GM19099 (cell line): ENCODE data around the gene HS3ST2.

Experiments
- POLR2A ChIP-seq: IDR thresholded peaks from 3 replicates; pipeline ENCODE4 v1.6.1; 2011; ENCODE audit warnings: low read depth; ENCODE audit not compliant: insufficient read length; ENCODE audit errors: extremely low read depth

Gene HS3ST2

DNA sequence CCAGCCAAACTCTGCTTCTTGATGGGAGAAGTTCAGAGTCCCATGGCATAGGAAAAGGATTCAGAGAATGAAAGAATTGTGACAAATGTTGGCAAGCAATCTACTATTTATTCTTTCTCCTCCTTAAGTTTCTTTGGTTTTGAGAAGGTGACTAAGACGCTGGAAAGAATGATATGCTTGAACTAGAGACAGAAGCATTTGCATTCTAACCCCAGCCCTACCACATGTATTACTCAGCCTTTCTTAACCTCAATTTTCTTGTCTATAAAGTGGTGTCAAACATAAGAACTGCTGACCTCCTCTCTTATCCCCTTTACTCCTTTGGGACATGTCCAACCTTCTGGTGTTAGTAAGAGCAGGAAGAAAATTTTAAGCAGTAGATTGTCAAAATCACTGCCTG lies 124.7 kb downstream of the HS3ST2 start:
- TF ChIP-seq POLR2A = no peak

DNA sequence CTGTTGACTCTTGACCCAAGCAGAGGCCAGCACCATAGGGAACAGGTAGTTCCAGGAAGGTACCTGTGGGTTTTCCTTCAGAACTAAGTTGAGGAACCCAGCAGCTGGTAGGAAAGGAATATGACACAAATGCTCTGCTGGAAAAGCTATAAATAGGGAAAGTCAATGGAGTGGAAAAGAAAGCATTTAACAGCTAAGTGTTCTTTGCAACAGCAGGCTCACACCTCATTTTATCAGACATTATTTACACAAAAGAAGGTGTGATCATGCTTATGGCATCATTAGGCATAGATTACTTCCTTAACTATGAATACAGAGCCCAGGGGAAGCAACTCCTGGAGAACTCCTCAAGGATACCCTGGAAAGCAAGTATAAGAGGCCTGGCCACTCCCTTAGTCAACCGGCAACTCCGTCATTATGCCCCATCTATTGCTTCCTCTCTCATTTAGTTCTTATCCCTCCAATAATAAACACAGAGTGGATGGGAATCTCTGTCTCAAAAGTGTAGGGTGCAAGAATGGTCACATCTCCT lies 128.1 kb downstream of the HS3ST2 start:
- TF ChIP-seq POLR2A = no peak

DNA sequence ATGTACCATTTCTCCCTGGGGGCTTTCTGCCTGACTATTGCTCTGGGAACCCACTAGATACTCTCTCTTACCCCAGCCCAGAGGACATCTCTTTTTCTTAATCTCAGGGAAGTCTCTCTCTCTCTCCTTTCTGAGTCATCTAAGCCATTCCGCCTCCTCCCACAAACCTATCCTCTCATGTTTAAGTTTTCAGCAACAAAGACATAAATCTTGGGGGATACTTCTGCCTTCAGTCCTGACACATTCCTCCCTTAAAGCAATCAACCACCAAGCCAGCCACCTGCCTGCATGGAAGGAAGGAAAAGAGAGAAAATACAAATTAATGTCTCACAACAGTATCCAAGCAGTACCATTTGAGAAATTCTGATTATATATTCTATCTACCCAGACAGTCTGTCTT lies 128.8 kb downstream of the HS3ST2 start:
- TF ChIP-seq POLR2A = no peak

DNA sequence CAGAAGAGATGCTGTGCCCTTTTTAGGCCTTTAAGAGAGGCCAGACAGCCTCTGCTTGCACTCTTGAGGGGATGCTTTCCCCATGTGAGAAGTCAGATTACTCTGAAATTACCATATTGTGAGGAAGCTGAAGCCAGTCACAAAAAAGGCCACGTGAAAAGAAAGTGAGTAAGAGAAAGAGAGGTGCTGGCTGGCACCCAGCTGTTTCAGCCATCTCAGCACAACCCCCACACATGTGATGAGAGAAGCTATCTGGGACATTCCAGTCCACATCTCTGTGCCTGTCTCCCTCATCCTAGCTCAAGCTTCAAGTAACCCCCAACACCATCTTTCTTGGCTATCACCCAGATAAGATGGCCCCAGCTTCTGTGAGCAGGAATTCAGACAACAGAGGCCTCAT lies 131.4 kb downstream of the HS3ST2 start:
- no peak for TF ChIP-seq POLR2A

DNA sequence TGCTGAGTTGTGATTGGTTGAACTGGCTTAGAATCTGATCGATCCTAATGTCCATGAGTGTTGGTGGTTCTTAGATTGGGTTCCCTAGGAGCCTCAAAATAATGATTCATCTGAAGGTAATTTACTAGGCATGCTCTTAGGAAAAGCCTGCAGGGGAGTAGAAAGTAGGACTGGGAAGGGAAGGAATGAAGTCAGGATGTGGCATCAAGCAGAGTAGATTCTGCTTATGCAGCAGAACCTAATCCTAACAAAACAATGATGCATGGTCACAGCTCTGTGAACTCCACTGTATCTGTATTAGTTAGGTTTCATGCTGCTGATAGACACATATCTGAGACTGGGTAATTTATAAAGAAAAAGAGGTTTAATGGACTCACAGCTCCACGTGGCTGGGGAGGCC lies 132.5 kb downstream of the HS3ST2 start:
- no peak for TF ChIP-seq POLR2A

DNA sequence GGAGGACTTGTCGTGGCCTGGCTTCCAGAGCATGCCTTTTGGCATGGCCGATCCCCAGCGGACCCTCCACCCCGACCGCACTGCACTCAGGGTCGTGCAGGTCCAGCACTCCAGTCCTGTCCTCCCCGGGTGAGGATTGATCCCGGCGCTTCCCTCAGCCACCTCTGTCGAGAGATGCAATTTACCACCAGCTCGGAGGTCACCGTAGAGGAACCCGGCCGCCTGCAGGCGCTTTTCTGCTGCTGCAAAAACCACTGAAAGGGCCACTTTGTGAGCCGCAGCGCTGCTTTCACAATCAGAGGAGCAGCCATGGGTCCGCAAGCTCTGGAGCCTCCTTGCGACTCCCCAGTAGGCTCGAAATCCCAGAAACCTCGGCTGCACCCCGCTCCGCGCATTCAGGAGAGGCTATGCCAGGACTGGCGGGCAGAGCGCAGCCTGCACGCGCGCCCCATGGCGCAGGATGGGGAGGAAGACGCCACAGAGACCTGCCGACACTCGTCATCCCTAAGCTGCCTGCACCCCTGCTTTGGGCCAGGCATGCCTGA lies 134.2 kb downstream of the HS3ST2 start:
- no peak for TF ChIP-seq POLR2A

DNA sequence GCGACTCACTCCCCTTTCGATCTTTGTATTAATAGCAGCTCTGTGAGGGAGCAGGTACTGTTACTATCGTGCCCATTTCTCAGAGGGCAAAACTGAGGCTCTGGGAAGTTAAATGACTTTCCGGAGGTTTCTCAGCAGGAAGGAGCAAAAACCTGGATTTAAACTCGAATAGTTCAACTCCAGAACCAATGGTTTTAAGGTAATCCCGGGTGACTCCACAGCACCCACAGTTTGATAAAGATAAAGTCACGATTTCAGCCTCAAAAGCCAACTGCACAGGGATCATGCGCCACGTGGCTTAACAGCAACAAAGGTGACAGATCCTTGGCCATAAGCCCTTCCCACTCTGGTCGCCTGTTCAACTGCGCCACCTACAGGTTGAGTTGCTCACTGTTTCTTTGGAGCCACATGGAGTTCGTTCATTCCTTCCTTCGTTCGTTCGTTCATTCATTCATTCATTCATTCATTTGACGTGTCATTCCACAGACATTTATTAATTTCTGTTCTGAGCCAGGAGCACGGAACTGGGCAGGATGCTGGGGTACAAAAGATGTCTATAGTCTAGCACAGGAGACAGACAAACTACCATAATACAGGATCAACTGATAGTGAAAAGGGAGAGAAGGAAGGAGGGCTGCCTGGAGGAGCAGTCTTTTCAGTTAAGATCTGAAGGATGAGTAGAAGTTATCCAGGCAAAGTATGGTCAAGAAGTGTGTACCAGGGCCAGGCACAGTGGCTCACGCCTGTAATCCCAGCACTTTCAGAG lies 134.8 kb downstream of the HS3ST2 start:
- no peak for TF ChIP-seq POLR2A

DNA sequence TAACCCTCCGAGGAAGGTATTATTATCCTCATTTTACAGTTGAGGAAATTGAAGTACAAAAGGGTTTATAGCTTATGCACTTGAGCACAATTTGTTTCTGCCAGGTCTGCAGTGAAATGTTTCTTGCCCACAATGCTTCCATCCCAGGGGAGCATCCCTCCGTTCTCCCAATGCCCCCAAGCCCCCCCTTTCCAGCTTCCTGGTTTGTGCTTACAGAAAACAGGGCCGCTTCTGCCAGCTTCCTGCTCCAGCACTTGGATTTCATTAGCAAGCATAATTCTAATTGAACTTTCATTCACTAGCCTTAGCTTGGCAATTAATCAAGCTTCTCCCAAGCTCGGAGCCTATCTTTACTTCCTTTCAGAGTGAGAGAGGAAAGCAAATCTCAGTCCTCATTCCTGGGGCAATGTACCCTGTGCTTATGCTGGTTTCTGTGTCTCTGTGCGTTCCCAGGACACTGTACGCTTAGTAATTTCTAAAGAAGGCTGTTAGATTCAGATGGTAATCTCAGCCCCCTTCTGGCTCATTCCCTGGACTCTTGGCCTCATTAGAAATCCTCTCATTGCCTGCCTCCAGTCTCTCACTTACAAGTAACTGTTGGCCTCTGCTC lies 141.6 kb downstream of the HS3ST2 start:
- TF ChIP-seq POLR2A = no peak

DNA sequence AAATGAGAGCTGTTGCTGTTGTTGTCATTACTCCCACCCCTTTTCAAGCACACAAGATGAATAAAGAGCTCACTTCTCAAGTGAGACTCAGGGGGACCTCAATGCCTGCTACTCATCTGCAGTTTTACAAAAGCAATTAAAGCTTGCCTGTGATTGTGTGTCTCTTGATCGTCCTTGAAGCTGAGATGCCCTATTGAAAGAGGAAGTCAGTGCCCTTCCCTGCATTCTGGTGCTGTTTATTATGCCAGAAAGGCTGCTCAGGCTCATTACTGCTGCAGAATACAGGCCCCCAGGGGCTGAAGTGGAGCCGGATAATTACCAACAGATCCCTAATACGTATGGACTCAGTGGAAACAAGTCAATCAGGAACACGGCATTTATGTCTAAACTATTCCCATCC lies 147.2 kb downstream of the HS3ST2 start:
- TF ChIP-seq POLR2A = no peak

DNA sequence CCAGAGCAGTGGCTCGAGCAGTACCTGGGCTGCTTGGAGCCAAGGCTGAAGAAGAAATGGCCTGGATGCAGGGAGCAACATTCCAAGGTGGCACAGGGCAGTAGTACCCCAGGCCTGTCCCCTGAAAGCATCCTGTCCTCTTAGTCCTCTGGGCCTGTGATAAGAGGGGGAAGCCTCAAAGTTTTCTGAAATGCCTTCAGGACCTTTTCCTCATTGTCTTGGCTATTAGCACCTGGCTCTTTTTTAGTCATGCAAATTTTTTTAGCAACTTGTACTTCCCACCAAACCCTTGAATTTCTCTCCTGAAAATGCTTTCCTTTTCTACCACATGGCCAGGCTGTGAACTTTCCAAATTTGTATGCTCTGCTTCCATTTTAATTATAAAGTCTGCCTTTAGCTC lies 148.9 kb downstream of the HS3ST2 start:
- no peak for TF ChIP-seq POLR2A
